HG02981 (cell line): ENCODE results near the gene ZNF624.
A peak's percentile ranks its signal among the peaks of the same experiment; 100 is the strongest.

Experiments used
- ATAC-seq: cut with Tn5 transposase; IDR thresholded peaks from one replicate; pipeline ENCODE4 v1.9.1; 2021; ENCODE audit warnings: mild to moderate bottlenecking, moderate library complexity; ENCODE audit not compliant: unreplicated experiment

ZNF624 gene

DNA sequence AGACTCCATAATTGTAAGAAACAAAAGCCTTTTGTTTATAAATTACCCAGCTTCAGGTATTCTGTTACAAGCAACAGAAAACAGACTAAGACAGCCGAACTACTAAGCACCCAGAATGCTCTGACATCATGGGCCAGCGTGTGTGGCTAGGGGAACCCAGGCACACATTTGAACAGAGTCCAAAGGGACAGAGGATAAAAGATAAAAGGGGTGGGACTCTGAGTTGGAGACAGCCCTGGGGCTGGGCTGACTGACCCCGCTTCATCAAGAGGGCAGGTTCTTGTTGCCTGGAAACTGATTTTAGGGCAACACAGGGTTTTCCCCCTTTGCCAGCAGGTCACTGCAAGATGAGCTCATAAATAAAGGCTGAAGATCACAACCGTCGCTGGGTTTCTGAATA lies 54.1 kb downstream of the ZNF624 start:
- no peak for ATAC-seq

DNA sequence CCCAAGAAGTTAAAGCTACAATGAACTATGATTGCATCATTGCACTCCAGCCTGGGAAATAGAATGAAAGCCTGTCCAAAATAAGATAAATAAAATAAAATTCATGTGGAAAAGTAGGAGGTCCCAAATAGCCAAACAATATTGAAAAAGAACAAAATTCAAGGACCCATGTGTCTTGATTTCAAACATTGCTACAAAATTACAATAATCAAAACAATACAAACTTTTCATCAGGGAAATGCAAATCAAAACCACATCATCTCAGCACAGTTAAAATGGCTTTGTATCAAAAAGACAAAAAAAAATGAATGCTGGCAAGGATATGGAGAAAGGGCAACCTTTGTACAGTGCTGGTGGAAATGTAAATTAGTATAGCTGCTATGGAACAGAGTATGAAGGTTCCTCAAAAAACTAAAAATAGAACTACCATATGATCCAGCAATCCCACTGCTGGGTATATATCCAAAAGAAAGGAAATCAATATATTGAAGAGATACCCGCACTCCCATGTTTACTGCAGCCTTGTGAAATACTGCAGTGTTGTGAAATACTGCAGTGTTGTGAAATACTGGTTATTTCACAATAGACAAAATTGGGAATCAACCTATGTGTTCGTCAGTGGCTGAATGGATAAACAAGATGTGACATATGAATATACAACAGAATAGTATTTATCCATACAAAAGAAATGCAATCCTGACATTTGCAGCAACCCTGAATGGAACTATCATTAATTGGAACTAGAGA lies 60.1 kb downstream of the ZNF624 start:
- ATAC-seq = no peak

DNA sequence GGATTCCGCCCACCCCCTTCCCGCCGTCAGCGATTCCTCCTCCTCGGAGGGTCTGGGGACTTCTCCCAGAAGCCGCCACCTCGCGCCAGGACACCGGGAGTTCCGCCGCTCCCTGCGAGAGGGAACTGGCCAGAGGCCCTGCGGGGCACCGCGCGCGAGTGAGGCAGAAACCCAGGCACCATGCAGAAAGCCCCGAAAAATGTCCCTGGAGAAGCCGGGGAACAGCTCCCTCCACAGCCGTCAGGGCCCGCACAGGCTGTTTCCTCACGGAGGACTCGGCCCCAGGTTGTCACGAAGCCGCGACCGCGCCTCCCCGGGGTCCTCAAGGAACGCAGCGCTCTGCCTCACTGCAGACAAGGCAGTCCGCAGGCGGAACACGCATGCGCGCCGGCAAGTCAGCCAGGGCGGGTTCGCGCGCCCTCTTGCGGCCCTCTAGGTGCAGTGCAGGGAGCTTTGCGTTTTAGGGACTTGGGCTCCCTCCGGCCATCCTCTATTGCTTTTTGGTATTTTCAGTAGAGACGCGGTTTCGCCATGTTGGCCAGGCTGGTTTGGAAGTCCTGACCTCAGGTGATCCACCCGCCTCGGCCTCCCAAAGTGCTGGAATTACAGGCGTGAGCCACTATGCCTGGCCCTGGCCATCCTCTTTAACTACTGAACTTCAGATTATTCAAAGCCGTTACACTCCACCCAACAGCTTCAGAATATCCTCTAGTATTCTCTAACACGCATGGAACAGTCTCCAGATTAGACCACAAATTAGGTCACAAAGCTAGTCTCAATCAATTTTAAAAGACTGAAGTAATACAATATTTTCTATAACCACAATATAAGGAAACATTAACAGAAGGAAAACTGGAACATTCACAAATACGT lies 64.3 kb downstream of the ZNF624 start:
- ATAC-seq = peak; percentile 91

DNA sequence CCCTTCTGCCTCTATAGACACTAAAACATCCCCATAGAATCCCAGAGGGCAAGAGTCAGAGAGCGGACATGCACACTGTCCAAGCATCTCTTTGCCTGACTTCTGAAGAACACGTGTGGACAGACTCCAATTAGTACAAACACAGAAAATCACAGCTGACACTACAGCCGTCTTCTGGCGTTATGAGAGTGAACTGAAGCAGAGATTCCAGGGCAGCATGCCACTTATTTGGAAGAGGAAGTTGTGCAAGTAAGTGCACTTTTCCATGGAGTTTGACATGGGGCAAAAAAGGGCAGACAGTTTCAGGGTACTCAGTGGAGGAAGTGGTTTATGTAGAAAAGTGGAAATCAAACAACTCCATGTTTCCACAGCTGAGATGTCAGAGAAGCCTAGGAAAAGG lies 67.9 kb downstream of the ZNF624 start:
- no peak for ATAC-seq

DNA sequence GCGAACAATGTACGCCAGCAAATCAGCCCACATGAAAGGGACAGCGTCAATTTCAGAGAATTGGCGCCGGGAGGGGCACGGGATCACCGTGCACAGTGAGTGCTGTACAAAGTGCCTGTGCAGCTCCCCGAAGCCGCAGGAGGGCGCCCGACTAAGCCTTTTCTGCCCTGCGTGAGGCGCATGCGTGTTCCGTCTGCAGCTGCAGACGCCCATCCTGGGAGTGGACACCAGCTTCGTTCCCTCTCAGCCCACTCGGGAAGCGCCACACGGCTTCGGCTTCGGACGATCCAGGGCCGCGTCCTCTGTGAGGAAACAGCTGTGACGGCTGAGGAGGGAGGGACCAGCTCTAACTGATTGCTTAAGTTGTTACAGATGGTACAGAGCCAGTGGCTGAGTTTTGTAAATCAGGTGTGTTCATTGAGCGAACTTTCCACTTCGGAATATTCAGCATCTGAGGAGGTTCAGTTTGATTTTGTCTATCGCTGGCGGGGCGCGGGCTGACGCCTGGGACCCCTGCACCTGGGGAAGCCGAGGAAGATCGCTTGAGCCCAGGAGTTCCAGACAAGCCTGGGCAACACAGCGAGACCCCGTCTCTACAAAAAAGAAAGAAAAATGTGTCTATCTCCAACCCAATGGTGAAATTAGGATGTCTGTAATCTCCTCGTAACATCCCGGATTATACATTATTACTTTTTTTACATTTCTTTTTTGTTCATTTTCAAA lies 69.2 kb downstream of the ZNF624 start:
- no peak for ATAC-seq

DNA sequence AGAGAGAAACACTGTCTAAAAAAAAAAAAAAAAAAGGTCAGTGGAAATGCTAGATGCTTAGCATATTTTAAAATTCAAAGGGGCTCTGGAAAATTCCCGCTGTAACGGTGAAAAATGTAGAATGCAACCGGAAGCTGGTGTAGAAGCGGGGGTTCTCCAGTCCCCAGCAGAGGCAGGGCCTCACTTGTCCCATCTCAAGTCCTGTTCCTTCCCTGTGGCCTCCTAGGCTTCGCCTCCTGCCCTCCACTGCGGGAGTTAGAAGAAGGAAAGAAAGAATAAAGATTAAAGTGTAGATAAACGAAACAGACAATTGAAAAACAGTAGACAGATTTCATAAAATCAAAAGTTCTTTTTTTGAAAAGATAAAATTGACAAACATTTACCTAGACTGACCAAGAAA lies 69.9 kb downstream of the ZNF624 start:
- ATAC-seq = no peak

DNA sequence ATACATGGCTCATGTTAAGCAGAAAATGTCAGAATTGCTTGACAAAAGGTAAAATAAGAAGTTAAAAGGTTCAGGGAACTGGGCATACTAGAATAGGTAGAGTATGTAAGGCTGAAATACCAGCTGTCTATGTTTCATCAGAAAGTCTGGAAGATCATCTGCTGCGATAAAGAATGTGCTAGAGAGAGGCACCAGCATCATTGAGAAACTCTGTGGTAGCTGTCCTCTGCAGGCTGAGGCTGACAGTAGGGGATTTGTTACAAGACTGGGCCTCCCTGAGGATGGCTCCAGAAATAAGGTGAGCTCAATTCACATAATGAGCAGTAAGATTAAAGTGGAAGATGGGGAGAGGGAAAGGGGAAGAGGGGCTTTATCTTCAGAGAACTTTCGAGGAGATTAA lies 80.2 kb downstream of the ZNF624 start:
- no peak for ATAC-seq
